HepG2 (cell line): ENCODE measurements around the gene BCL2L2. TPM values are rescaled to one million over a fixed set of nuclear protein-coding genes. Genes with fewer than 3 reads are reported as not detected.

Experiments
- E2F2 ChIP-seq: sonication (generic); formaldehyde crosslinking; IDR thresholded peaks from 2 replicates; pipeline ENCODE4 v1.4.0; 2020; ENCODE audit warnings: missing genetic modification reagents, borderline replicate concordance
- EEA1 ChIP-seq: sonication (generic); formaldehyde crosslinking; IDR thresholded peaks from 2 replicates; pipeline ENCODE4 v1.5.1; 2020; ENCODE audit warnings: mild to moderate bottlenecking, missing genetic modification reagents, borderline replicate concordance
- FOXK1 ChIP-seq: sonication (generic); formaldehyde crosslinking; IDR thresholded peaks from 2 replicates; pipeline ENCODE4 v1.4.0; 2020; ENCODE audit warnings: low read depth, missing genetic modification reagents, borderline replicate concordance
- GATAD2A ChIP-seq: IDR thresholded peaks from 2 replicates; pipeline ENCODE4 v1.6.1; 2016
- HNRNPL ChIP-seq: fragments of 200-400 bp; formaldehyde crosslinking; IDR thresholded peaks from 2 replicates; pipeline ENCODE4 v1.6.1; 2017; ENCODE audit warnings: mild to moderate bottlenecking, low read depth, low read length
- HOXA3 ChIP-seq: sonication (generic); formaldehyde crosslinking; IDR thresholded peaks from 2 replicates; pipeline ENCODE4 v1.5.0; 2020; ENCODE audit warnings: missing genetic modification reagents
- IRX3 ChIP-seq: sonication (generic); formaldehyde crosslinking; IDR thresholded peaks from 2 replicates; pipeline ENCODE4 v1.8.1; 2023; ENCODE audit warnings: mild to moderate bottlenecking, low read depth, missing genetic modification reagents, borderline replicate concordance
- SIX1 ChIP-seq: sonication (generic); formaldehyde crosslinking; IDR thresholded peaks from 2 replicates; pipeline ENCODE4 v1.4.0; 2020; ENCODE audit warnings: missing genetic modification reagents, borderline replicate concordance
- TFDP1 ChIP-seq: IDR thresholded peaks from 2 replicates; pipeline ENCODE4 v1.6.1; 2016; ENCODE audit warnings: missing compliant biosample characterization, missing genetic modification reagents, borderline replicate concordance
- YEATS4 ChIP-seq: sonication (generic); formaldehyde crosslinking; IDR thresholded peaks from 2 replicates; pipeline ENCODE4 v1.4.0; 2020; ENCODE audit warnings: missing genetic modification reagents, borderline replicate concordance
- ZBTB4 ChIP-seq: sonication (generic); formaldehyde crosslinking; IDR thresholded peaks from 2 replicates; pipeline ENCODE4 v1.4.0; 2020; ENCODE audit warnings: missing genetic modification reagents, mild to moderate bottlenecking, borderline replicate concordance
- ZBTB7B ChIP-seq: sonication (generic); formaldehyde crosslinking; IDR thresholded peaks from 2 replicates; pipeline ENCODE4 v1.4.0; 2020; ENCODE audit warnings: missing genetic modification reagents
- ZFP91 ChIP-seq: sonication (generic); formaldehyde crosslinking; IDR thresholded peaks from 2 replicates; pipeline ENCODE4 v1.9.0; 2022; ENCODE audit warnings: missing genetic modification reagents, mild to moderate bottlenecking, borderline replicate concordance
- ZNF24 ChIP-seq: fragments of 450-650 bp; IDR thresholded peaks from 2 replicates; pipeline ENCODE4 v1.6.1; 2017; ENCODE audit warnings: antibody characterized with exemption, mild to moderate bottlenecking
- ZNF451 ChIP-seq: sonication (generic); formaldehyde crosslinking; IDR thresholded peaks from 2 replicates; pipeline ENCODE4 v1.5.0; 2020; ENCODE audit warnings: mild to moderate bottlenecking, missing genetic modification reagents
- ZNF512B ChIP-seq: sonication (generic); formaldehyde crosslinking; IDR thresholded peaks from 2 replicates; pipeline ENCODE4 v1.5.1; 2020; ENCODE audit warnings: missing genetic modification reagents, mild to moderate bottlenecking, borderline replicate concordance
- polyA plus RNA-seq, 8 experiments: library from polyadenylated mRNA; depleted of rRNA in 3 of 8; stranded (reverse) in 7 of 8; unstranded in 1 of 8; fragments of >200 nt; fragmentation: Illumina TruSeq in 4 of 8; extraction: Trizol in 4 of 8; gene quantifications; 2 replicates each; pipeline versions ENCODE4 v1.2.1 to v1.2.3, GENCODE V29; 2011 to 2016; ENCODE audit warnings: low read depth in 4 of 8, missing spikeins in 1 of 8, mixed read lengths in 1 of 8; ENCODE audit not compliant: insufficient read depth in 1 of 8
- total RNA-seq, 5 experiments: library from RNA; depleted of rRNA; stranded (reverse); fragments of >200 nt; fragmentation: Illumina TruSeq; extraction: Trizol; gene quantifications; 2 replicates each; pipeline ENCODE4 v1.2.3, GENCODE V29; 2016; ENCODE audit warnings: low read depth in 1 of 5
- TF ChIP-seq, protein P1 (sequence below): sonication (generic); formaldehyde crosslinking; IDR thresholded peaks from 2 replicates; pipeline ENCODE4 v1.5.1; 2020; ENCODE audit warnings: mild to moderate bottlenecking, moderate library complexity, missing genetic modification reagents

Gene BCL2L2
- total and polyA plus RNA-seq, 2 of the 13 experiments (the other 11 are each of a cell fraction or from before 2014, with no cell fraction given), result 28.1 to 49.8 TPM

DNA sequence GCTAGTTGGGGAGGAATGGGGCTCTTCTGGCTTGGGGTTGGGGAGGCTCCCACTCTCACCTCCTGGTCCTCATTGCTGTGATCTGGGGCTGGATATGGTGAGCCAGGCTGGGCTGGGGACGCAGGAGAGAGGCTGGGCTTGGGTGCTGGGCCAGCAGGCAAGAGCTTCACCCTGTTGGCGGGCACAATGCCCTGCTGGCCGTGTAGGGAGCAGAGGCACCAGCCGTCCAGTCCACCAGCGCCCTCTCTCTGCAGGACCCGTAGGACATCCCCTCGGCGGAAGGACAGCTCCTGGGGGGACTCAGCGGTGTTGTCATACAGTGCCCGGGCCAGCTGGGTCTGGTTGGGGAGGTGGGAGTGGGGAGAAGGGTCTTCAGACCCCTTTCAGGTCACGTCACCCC is 53.9 kb downstream of the BCL2L2 start (continued):
- TF ChIP-seq HNRNPL (peak; percentile 92), TFDP1 (CRISPR knock-in tag) (no peak), GATAD2A (no peak), E2F2 (CRISPR knock-in tag) (0 out of 2 replicates have a peak, but pooled peaks have one; percentile 23), HOXA3 (peak; percentile 32; the same call in 1 of the 2 replicates), FOXK1 (CRISPR knock-in tag) (no peak), ZBTB4 (CRISPR knock-in tag) (no peak), IRX3 (CRISPR knock-in tag) (0 out of 2 replicates have a peak, but pooled peaks have one; percentile 32), EEA1 (no peak), ZFP91 (CRISPR knock-in tag) (peak; percentile 27; the same call in 1 of the 2 replicates), ZNF512B (CRISPR knock-in tag) (peak; percentile 84; the same call in 1 of the 2 replicates), ZNF451 (CRISPR knock-in tag) (0 out of 2 replicates have a peak, but pooled peaks have one; percentile 33), SIX1 (CRISPR knock-in tag) (no peak), ZBTB7B (CRISPR knock-in tag) (peak; percentile 22; the same call in 1 of the 2 replicates), ZNF24 (no peak), YEATS4 (CRISPR knock-in tag) (no peak)
- TF ChIP-seq, protein P1, sequence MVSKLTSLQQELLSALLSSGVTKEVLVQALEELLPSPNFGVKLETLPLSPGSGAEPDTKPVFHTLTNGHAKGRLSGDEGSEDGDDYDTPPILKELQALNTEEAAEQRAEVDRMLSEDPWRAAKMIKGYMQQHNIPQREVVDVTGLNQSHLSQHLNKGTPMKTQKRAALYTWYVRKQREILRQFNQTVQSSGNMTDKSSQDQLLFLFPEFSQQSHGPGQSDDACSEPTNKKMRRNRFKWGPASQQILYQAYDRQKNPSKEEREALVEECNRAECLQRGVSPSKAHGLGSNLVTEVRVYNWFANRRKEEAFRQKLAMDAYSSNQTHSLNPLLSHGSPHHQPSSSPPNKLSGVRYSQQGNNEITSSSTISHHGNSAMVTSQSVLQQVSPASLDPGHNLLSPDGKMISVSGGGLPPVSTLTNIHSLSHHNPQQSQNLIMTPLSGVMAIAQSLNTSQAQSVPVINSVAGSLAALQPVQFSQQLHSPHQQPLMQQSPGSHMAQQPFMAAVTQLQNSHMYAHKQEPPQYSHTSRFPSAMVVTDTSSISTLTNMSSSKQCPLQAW (CRISPR knock-in tag), result no peak
